ENCODE measurements around the gene WDR12. TPM values are rescaled to one million over a fixed set of nuclear protein-coding genes. Genes with fewer than 3 reads are reported as not detected.
"Not testable (repeated sequence)": the region's sequence is repeated elsewhere in the genome, so short reads cannot be mapped to it uniquely, and the experiment has no call there.

WDR12 gene
- polyA plus RNA-seq, 2 of the 4 experiments (the other 2 are of a cell fraction) = 53.6 to 120 TPM

- DNase-seq (ENCODE audit: low read depth in 1 of 2, low spot score in 1 of 2) = no peak
- peak overlapping the region; percentile 86 to 95 for H3K27ac ChIP-seq
- ChIA-PET POLR2A (interaction anchor here (0.5 to 0.9 kb wide), 3 partner anchors 91 to 258 kb away, joined by 3 to 6 read pairs (median 3); partner anchors contain the start of gene NBEAL1), CTCF (interaction anchor here (1.0 to 1.4 kb wide), 3 partner anchors 38 to 338 kb away, joined by 3 to 4 read pairs (median 4); no protein-coding TSS in a partner anchor)
- H3K4me3 ChIP-seq = peak overlapping the region; percentile 84
- peaks cover 15% of the 10 kb centered on the region; the same call in 1 of the 3 replicates for H3K4me1 ChIP-seq
- peak overlapping the region; percentile 81 for H3K4me2 ChIP-seq
- no peaks in the 10 kb centered on the region for H3K9me3 ChIP-seq
- ATAC-seq = peak; percentile 14 to 28; a peak in 5 of 6 replicates
- FAIRE-seq = no peak
- TF ChIP-seq MAX (IDR thresholded peaks at IDR 0.05) (no peak), RAD21 (conservative IDR thresholded peaks at IDR 0.05 in 1 of 2, IDR thresholded peaks at IDR 0.05 in 1 of 2) (no peak), JUN (IDR thresholded peaks at IDR 0.05) (no peak), FOXS1 (CRISPR knock-in tag; IDR thresholded peaks at IDR 0.05) (no peak), JUNB (IDR thresholded peaks at IDR 0.05) (no peak), POLR2AphosphoS2 (conservative IDR thresholded peaks at IDR 0.05; ENCODE audit: low read length) (no peak)
- under 1% methylated on average over 8 of the region's 8 CpGs for WGBS (ENCODE audit: missing lambda C conversion rate)
Observed at GRCh38 chr2:202911203-202911511, 316 bp downstream of the WDR12 start.

GRCh38 chr2:202910698-202911097, 775 bp downstream of the WDR12 start:
- WGBS (ENCODE audit: missing lambda C conversion rate) = 16% methylated on average over 3 of the region's 3 CpGs
- H3K4me2 ChIP-seq = peak overlapping the region; percentile 81
- 0 out of 3 replicates have a peak, but pooled peaks cover 1% of the 10 kb centered on the region for H3K9me3 ChIP-seq
- peak overlapping the region; percentile 84 for H3K4me3 ChIP-seq
- ChIA-PET POLR2A (interaction anchor here (0.5 kb wide), 1 partner anchor 258 kb away, joined by 6 read pairs; no protein-coding TSS in a partner anchor), CTCF (interaction anchor here (1.0 to 1.4 kb wide), 3 partner anchors 38 to 338 kb away, joined by 3 to 4 read pairs (median 4); no protein-coding TSS in a partner anchor)
- no peak for DNase-seq (ENCODE audit: low read depth in 1 of 2, low spot score in 1 of 2)
- FAIRE-seq = no peak
- H3K27ac ChIP-seq = peak overlapping the region; percentile 86 to 95
- TF ChIP-seq EHF (CRISPR knock-in tag; IDR thresholded peaks at IDR 0.05) = no peak
- TF ChIP-seq CHD2 (IDR thresholded peaks at IDR 0.05; ENCODE audit: low read length, partially characterized antibody) = no peak
- TF ChIP-seq MAFK (IDR thresholded peaks at IDR 0.05; ENCODE audit: partially characterized antibody) = peak; percentile 77
- ATAC-seq = no peak
- H3K4me1 ChIP-seq = peaks cover 15% of the 10 kb centered on the region; the same call in 1 of the 3 replicates

GRCh38 chr2:202910250-202910649, 1.2 kb downstream of the WDR12 start:
- Histone ChIP-seq H3K4me3 (peak overlapping the region; percentile 84), H3K4me1 (peaks cover 15% of the 10 kb centered on the region; the same call in 1 of the 3 replicates), H3K4me2 (peak overlapping the region; percentile 81)
- H3K27ac ChIP-seq; POLR2A ChIA-PET; FAIRE-seq; DNase-seq (ENCODE audit: low read depth in 1 of 2, low spot score in 1 of 2); ATAC-seq; H3K9me3 ChIP-seq: not testable (repeated sequence)
- CTCF ChIA-PET = interaction anchor here (1.0 kb wide), 1 partner anchor 337 kb away, joined by 3 read pairs; no protein-coding TSS in a partner anchor
- 92% methylated on average over 5 of the region's 5 CpGs for WGBS (ENCODE audit: missing lambda C conversion rate)

GRCh38 chr2:202909394-202910192, 1.9 kb downstream of the WDR12 start:
- H3K4me1 ChIP-seq = peaks cover 15% of the 10 kb centered on the region; the same call in 1 of the 3 replicates
- 88% methylated on average over 6 of the region's 6 CpGs for WGBS (ENCODE audit: missing lambda C conversion rate)
- FAIRE-seq = no peak
- ATAC-seq = no peak
- POLR2A ChIA-PET = no interaction called here
- H3K4me2 ChIP-seq = peak overlapping the region; percentile 81
- H3K9me3 ChIP-seq = peaks cover 6% of the 10 kb centered on the region; the same call in 1 of the 3 replicates
- TF ChIP-seq HMGXB4 (CRISPR knock-in tag; IDR thresholded peaks at IDR 0.05; ENCODE audit: borderline replicate concordance) (no peak), RNF2 (IDR thresholded peaks at IDR 0.05; ENCODE audit: borderline replicate concordance, low read depth) (no peak), ZNF302 (CRISPR knock-in tag; IDR thresholded peaks at IDR 0.05) (no peak), TP53 (CRISPR knock-in tag; IDR thresholded peaks at IDR 0.05) (no peak), ZSCAN20 (CRISPR knock-in tag; IDR thresholded peaks at IDR 0.05) (no peak), CHD2 (IDR thresholded peaks at IDR 0.05; ENCODE audit: low read length, partially characterized antibody) (no peak), EP300 (IDR thresholded peaks at IDR 0.05) (no peak), ATOH8 (CRISPR knock-in tag; IDR thresholded peaks at IDR 0.05; ENCODE audit: low read depth) (no peak)
- no peak for DNase-seq (ENCODE audit: low read depth in 1 of 2, low spot score in 1 of 2)
- CTCF ChIA-PET = interaction anchor here (0.9 kb wide), 1 partner anchor 24 kb away, joined by 3 read pairs; no protein-coding TSS in a partner anchor
- H3K27ac ChIP-seq = no peak overlapping the region
- peak overlapping the region; percentile 84; the same call in 1 of the 3 replicates for H3K4me3 ChIP-seq

Measured in A549 (cell line).